Measurements from ENCODE around the gene PRKN.

GRCh38 chr6:161347988-161348627 lies 1379.5 kb downstream of the PRKN start:
- TF ChIP-seq CTCF (conservative IDR thresholded peaks at IDR 0.05) (no peak), EZH2 (IDR thresholded peaks at IDR 0.05; ENCODE audit: low read depth) (no peak)
